GM12878 (cell line): ENCODE results near the gene PAK5.

ENCODE experiments used
- ATF2 ChIP-seq: IDR thresholded peaks from 2 replicates; pipeline ENCODE4 v1.6.1; 2012; ENCODE audit warnings: low read length, inconsistent platforms
- BCLAF1 ChIP-seq: fragments of 450-650 bp; IDR thresholded peaks from 2 replicates; pipeline ENCODE4 v1.6.1; 2017; ENCODE audit warnings: antibody characterized with exemption, mild to moderate bottlenecking, moderate library complexity
- CHD4 ChIP-seq: fragments of 200-600 bp; sonication (generic); IDR thresholded peaks from 2 replicates; pipeline ENCODE4 v1.6.1; 2016; ENCODE audit warnings: mild to moderate bottlenecking
- CTCF ChIP-seq, 3 experiments: IDR thresholded peaks in 2 of 3; conservative IDR thresholded peaks in 1 of 3; 2 replicates each; pipeline ENCODE4 v1.5.1; 2011; ENCODE audit warnings: low read depth in 3 of 3, low read length in 3 of 3, mild to moderate bottlenecking in 3 of 3, control low read depth in 2 of 3, moderate library complexity in 2 of 3, inconsistent platforms in 1 of 3, mixed read lengths in 1 of 3; ENCODE audit not compliant: control insufficient read depth in 2 of 3, insufficient read depth in 1 of 3; ENCODE audit errors: extremely low read depth in 1 of 3
- DPF2 ChIP-seq: fragments of 450-650 bp; IDR thresholded peaks from 2 replicates; pipeline ENCODE4 v1.6.1; 2017; ENCODE audit warnings: mild to moderate bottlenecking
- MAX ChIP-seq: IDR thresholded peaks from 2 replicates; pipeline ENCODE4 v1.6.1; 2012; ENCODE audit warnings: low read depth, low read length, improper control_type of control experiment
- MYC ChIP-seq: IDR thresholded peaks from 2 replicates; pipeline ENCODE4 v1.6.1; 2011; ENCODE audit warnings: mild to moderate bottlenecking, low read length, moderate library complexity, inconsistent platforms; ENCODE audit not compliant: insufficient read depth, insufficient replicate concordance, insufficient read length, severe bottlenecking
- POLR2AphosphoS5 ChIP-seq: IDR thresholded peaks from 2 replicates; pipeline ENCODE4 v1.6.1; 2011; ENCODE audit warnings: mild to moderate bottlenecking, low read length, inconsistent platforms
- SREBF1 ChIP-seq: IDR thresholded peaks from 2 replicates; pipeline ENCODE4 v1.6.1; 2012; ENCODE audit warnings: mild to moderate bottlenecking, low read length
- TAF1 ChIP-seq: IDR thresholded peaks from 2 replicates; pipeline ENCODE4 v1.6.1; 2011; ENCODE audit warnings: mild to moderate bottlenecking, low read depth, low read length, borderline replicate concordance
- TARDBP ChIP-seq: IDR thresholded peaks from 2 replicates; pipeline ENCODE4 v1.6.1; 2016; ENCODE audit warnings: borderline replicate concordance
- YY1 ChIP-seq: IDR thresholded peaks from 2 replicates; pipeline ENCODE4 v1.6.1; 2011; ENCODE audit warnings: low read depth, mild to moderate bottlenecking, low read length
- ZNF687 ChIP-seq: fragments of 450-650 bp; IDR thresholded peaks from 2 replicates; pipeline ENCODE4 v1.6.1; 2017; ENCODE audit warnings: mild to moderate bottlenecking, moderate library complexity

- TF ChIP-seq POLR2AphosphoS5 (no peak), CTCF (IDR thresholded peaks at IDR 0.05 in 2 of 3, conservative IDR thresholded peaks at IDR 0.05 in 1 of 3; ENCODE audit: control insufficient read depth in 2 of 3, extremely low read depth in 1 of 3, insufficient read depth in 1 of 3, low read depth in 3 of 3, low read length in 3 of 3) (no peak), TAF1 (no peak), SREBF1 (no peak), ATF2 (no peak), ZNF687 (no peak), TARDBP (no peak), CHD4 (no peak), MYC (no peak), MAX (no peak), BCLAF1 (no peak), DPF2 (no peak), YY1 (no peak)
Observed at GRCh38 chr20:9499126-9499899, 339.6 kb downstream of the PAK5 start.
